Measurements from ENCODE around the gene IL1RAPL2. TPM values are rescaled to one million over a fixed set of nuclear protein-coding genes. Genes with fewer than 3 reads are reported as not detected.

IL1RAPL2 gene
- total RNA-seq, 4 donors from 2014 or later: not detected

- no peak overlapping the region for H3K4me3 ChIP-seq
- TF ChIP-seq POLR2A (IDR thresholded peaks at IDR 0.05) (no peak), CTCF (IDR thresholded peaks at IDR 0.05 in 4 of 5, conservative IDR thresholded peaks at IDR 0.05 in 1 of 5) (no peak)
- no peaks in the 10 kb centered on the region for H3K27me3 ChIP-seq
- in situ Hi-C loops (cut with MboI; ENCODE audit: low sequenced_read_pairs in 4 of 4) (no loop called here), intact Hi-C loops (cut with DNase I; ENCODE audit: low total_unique reads) (no loop called here)
- H3K9me3 ChIP-seq: no peaks in the 10 kb centered on the region
- no peak for DNase-seq
- H3K27ac ChIP-seq: no peak overlapping the region
- H3K4me1 ChIP-seq: no peaks in the 10 kb centered on the region
- no peaks in the 10 kb centered on the region for H3K36me3 ChIP-seq
- ATAC-seq: no peak
These were observed 286.2 kb downstream of the IL1RAPL2 start for GRCh38 chrX:104852241-104852640.

- TF ChIP-seq CTCF (IDR thresholded peaks at IDR 0.05 in 4 of 5, conservative IDR thresholded peaks at IDR 0.05 in 1 of 5) (no peak), POLR2A (IDR thresholded peaks at IDR 0.05) (no peak)
- no peaks in the 10 kb centered on the region for H3K36me3 ChIP-seq
- intact Hi-C loops (cut with DNase I; ENCODE audit: low total_unique reads): no loop called here
These were observed 288.2 kb downstream of the IL1RAPL2 start for GRCh38 chrX:104854188-104854587.

GRCh38 chrX:104854790-104855340 lies 288.9 kb downstream of the IL1RAPL2 start:
- no peak for ATAC-seq
- no peak for TF ChIP-seq POLR2A (IDR thresholded peaks at IDR 0.05)
- TF ChIP-seq CTCF (IDR thresholded peaks at IDR 0.05 in 4 of 5, conservative IDR thresholded peaks at IDR 0.05 in 1 of 5): no peak
- Histone ChIP-seq H3K36me3 (no peaks in the 10 kb centered on the region), H3K27ac (no peak overlapping the region), H3K9me3 (no peaks in the 10 kb centered on the region), H3K27me3 (no peaks in the 10 kb centered on the region), H3K4me1 (no peaks in the 10 kb centered on the region), H3K4me3 (no peak overlapping the region)
- no peak for DNase-seq
- in situ Hi-C loops (cut with MboI; ENCODE audit: low sequenced_read_pairs in 4 of 4) (no loop called here), intact Hi-C loops (cut with DNase I; ENCODE audit: low total_unique reads) (no loop called here)

More at GRCh38 chrX:104854188-104854587, 288.2 kb downstream of the IL1RAPL2 start:
- no peaks in the 10 kb centered on the region for H3K4me1 ChIP-seq
- no peaks in the 10 kb centered on the region for H3K27me3 ChIP-seq
- H3K9me3 ChIP-seq: no peaks in the 10 kb centered on the region
- no peak overlapping the region for H3K27ac ChIP-seq
- in situ Hi-C loops (cut with MboI; ENCODE audit: low sequenced_read_pairs in 4 of 4): no loop called here
- ATAC-seq (no peak), DNase-seq (no peak)
- H3K4me3 ChIP-seq: no peak overlapping the region

GRCh38 chrX:104863466-104863865 lies 297.5 kb downstream of the IL1RAPL2 start:
- Histone ChIP-seq H3K27ac (no peak overlapping the region), H3K9me3 (no peaks in the 10 kb centered on the region), H3K36me3 (no peaks in the 10 kb centered on the region), H3K27me3 (no peaks in the 10 kb centered on the region), H3K4me1 (no peaks in the 10 kb centered on the region), H3K4me3 (no peak overlapping the region)
- ATAC-seq (no peak), DNase-seq (no peak)
- no peak for TF ChIP-seq POLR2A (IDR thresholded peaks at IDR 0.05)
- TF ChIP-seq CTCF (IDR thresholded peaks at IDR 0.05 in 4 of 5, conservative IDR thresholded peaks at IDR 0.05 in 1 of 5): no peak
- in situ Hi-C loops (cut with MboI; ENCODE audit: low sequenced_read_pairs in 4 of 4): no loop called here
- intact Hi-C loops (cut with DNase I; ENCODE audit: low total_unique reads): no loop called here

GRCh38 chrX:104864296-104864695 lies 298.3 kb downstream of the IL1RAPL2 start:
- H3K27me3 ChIP-seq: no peaks in the 10 kb centered on the region
- TF ChIP-seq POLR2A (IDR thresholded peaks at IDR 0.05) (no peak), CTCF (IDR thresholded peaks at IDR 0.05 in 4 of 5, conservative IDR thresholded peaks at IDR 0.05 in 1 of 5) (no peak)
- in situ Hi-C loops (cut with MboI; ENCODE audit: low sequenced_read_pairs in 4 of 4) (no loop called here), intact Hi-C loops (cut with DNase I; ENCODE audit: low total_unique reads) (no loop called here)
- ATAC-seq (no peak), DNase-seq (no peak)
- H3K9me3 ChIP-seq: no peaks in the 10 kb centered on the region
- no peaks in the 10 kb centered on the region for H3K36me3 ChIP-seq
- no peaks in the 10 kb centered on the region for H3K4me1 ChIP-seq
- H3K4me3 ChIP-seq: no peak overlapping the region
- H3K27ac ChIP-seq: no peak overlapping the region
